ENCODE measurements around the gene SLC8A1. TPM values are rescaled to one million over a fixed set of nuclear protein-coding genes. Genes with fewer than 3 reads are reported as not detected.

SLC8A1 gene
- total RNA-seq, 2 donors from 2014 or later: 4.7 to 6.3 TPM

DNA sequence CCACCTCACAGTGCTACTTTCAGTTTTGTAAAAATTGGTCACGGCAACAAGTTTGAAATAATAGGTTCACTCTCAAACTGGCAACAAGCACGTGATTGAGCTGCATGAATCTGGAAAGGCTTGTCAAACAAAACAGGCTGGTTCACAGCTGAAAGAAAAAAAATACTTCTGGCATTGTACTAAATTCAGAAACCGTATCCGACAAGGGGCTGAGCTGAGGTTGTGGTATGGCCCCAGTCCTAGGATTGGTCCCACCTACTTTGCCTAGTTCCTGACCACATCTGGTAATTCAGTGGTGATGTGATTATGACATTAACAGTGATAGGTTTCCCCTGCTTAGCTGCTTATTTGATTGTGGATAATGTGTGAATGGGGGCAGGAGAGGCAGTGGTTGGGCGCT is 346.3 kb downstream of the SLC8A1 start:
- H3K9ac ChIP-seq (ENCODE audit: extremely low read depth, low read length, poor library complexity, severe bottlenecking): no peak overlapping the region
- no peaks in the 10 kb centered on the region for H3K36me3 ChIP-seq (ENCODE audit: control insufficient read depth, insufficient read depth, low read length)
- WGBS, 2 experiments (ENCODE audit: insufficient coverage in 1 of 2, insufficient read length in 1 of 2): 89 to 90% methylated on average over 4 to 5 of the region's 5 CpGs
- DNase-seq: no peak
- no peak overlapping the region for H3K4me3 Mint-ChIP-seq
- no peak overlapping the region for H3K4me3 ChIP-seq (ENCODE audit: low read length)
- H3K36me3 Mint-ChIP-seq (ENCODE audit: low read depth): no peaks in the 10 kb centered on the region
- H3K9me3 ChIP-seq (ENCODE audit: control insufficient read depth, low read length): no peaks in the 10 kb centered on the region
- H3K27me3 ChIP-seq (ENCODE audit: control insufficient read depth, insufficient read depth, low read length, poor library complexity, severe bottlenecking): no peaks in the 10 kb centered on the region
- no peaks in the 10 kb centered on the region for H3K9me3 Mint-ChIP-seq
- H3K4me1 ChIP-seq (ENCODE audit: control insufficient read depth, insufficient read depth, low read length): peaks cover 9% of the 10 kb centered on the region
- no peaks in the 10 kb centered on the region for H3K27me3 Mint-ChIP-seq (ENCODE audit: insufficient read depth)
- peaks cover 35% of the 10 kb centered on the region for H3K4me1 Mint-ChIP-seq
- no peak overlapping the region for H3K27ac ChIP-seq (ENCODE audit: low read depth, low read length)
- H3K27ac Mint-ChIP-seq: no peak overlapping the region
- TF ChIP-seq, protein P1, sequence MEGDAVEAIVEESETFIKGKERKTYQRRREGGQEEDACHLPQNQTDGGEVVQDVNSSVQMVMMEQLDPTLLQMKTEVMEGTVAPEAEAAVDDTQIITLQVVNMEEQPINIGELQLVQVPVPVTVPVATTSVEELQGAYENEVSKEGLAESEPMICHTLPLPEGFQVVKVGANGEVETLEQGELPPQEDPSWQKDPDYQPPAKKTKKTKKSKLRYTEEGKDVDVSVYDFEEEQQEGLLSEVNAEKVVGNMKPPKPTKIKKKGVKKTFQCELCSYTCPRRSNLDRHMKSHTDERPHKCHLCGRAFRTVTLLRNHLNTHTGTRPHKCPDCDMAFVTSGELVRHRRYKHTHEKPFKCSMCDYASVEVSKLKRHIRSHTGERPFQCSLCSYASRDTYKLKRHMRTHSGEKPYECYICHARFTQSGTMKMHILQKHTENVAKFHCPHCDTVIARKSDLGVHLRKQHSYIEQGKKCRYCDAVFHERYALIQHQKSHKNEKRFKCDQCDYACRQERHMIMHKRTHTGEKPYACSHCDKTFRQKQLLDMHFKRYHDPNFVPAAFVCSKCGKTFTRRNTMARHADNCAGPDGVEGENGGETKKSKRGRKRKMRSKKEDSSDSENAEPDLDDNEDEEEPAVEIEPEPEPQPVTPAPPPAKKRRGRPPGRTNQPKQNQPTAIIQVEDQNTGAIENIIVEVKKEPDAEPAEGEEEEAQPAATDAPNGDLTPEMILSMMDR (conservative IDR thresholded peaks at IDR 0.05): no peak

DNA sequence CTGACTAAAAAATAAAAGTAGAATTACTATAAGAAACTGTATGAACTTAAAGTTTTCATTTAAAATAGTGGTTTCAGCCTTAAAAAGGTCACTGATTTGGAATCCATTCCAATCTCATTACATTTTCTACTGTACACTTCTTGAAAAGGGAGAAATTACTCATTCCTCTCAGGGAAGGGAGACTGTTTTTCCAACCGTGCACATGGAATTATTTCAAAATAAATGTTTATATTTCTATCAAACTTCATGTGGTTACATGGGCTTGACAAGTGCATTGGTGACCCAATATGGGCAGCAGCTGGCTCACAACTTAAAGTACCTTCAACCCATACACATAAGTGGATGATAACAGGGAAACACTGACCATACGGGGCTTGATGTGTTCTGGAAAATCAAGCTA is 348.3 kb downstream of the SLC8A1 start:
- peaks cover 44% of the 10 kb centered on the region for H3K4me1 Mint-ChIP-seq
- H3K36me3 ChIP-seq (ENCODE audit: control insufficient read depth, insufficient read depth, low read length): no peaks in the 10 kb centered on the region
- TF ChIP-seq, protein P1 (conservative IDR thresholded peaks at IDR 0.05): no peak
- H3K27ac Mint-ChIP-seq: no peak overlapping the region
- H3K4me3 ChIP-seq (ENCODE audit: low read length): no peak overlapping the region
- H3K36me3 Mint-ChIP-seq (ENCODE audit: low read depth): no peaks in the 10 kb centered on the region
- WGBS, 2 experiments (ENCODE audit: insufficient coverage in 1 of 2, insufficient read length in 1 of 2): 91 to 100% methylated on average over 1 of the region's 2 CpGs
- no peak overlapping the region for H3K9ac ChIP-seq (ENCODE audit: extremely low read depth, low read length, poor library complexity, severe bottlenecking)
- no peak overlapping the region for H3K27ac ChIP-seq (ENCODE audit: low read depth, low read length)
- no peaks in the 10 kb centered on the region for H3K9me3 Mint-ChIP-seq
- H3K27me3 ChIP-seq (ENCODE audit: control insufficient read depth, insufficient read depth, low read length, poor library complexity, severe bottlenecking): no peaks in the 10 kb centered on the region
- no peak overlapping the region for H3K4me3 Mint-ChIP-seq
- H3K27me3 Mint-ChIP-seq (ENCODE audit: insufficient read depth): no peaks in the 10 kb centered on the region
- no peaks in the 10 kb centered on the region for H3K9me3 ChIP-seq (ENCODE audit: control insufficient read depth, low read length)
- H3K4me1 ChIP-seq (ENCODE audit: control insufficient read depth, insufficient read depth, low read length): peaks cover 9% of the 10 kb centered on the region
- no peak for DNase-seq

DNA sequence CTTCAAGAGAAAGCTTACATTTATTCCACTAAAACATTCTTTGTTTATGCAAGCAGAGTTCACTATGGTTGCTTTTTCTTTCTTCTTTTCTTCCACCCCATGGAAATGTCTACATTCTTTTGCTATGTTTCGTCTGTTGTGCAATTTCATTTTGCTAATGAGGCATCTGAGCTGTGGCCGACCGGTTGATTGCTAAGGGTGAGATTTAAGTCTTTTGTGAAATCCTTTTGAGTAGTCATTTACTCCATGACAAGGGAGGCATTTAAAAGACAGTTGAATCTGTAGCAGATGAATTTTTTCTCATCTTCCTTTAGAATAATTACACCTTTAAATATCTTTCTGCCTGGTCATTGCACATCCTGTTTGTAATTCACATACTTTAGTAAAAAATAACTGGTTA is 348.7 kb downstream of the SLC8A1 start:
- Mint-ChIP-seq H3K4me3 (no peak overlapping the region), H3K27ac (no peak overlapping the region), H3K36me3 (ENCODE audit: low read depth) (no peaks in the 10 kb centered on the region), H3K4me1 (peaks cover 44% of the 10 kb centered on the region), H3K9me3 (no peaks in the 10 kb centered on the region), H3K27me3 (ENCODE audit: insufficient read depth) (no peaks in the 10 kb centered on the region)
- WGBS, 2 experiments (ENCODE audit: insufficient coverage in 1 of 2, insufficient read length in 1 of 2): 76% methylated on average over 3 of the region's 3 CpGs; no CpG with 5 or more reads in 1 of the 2 experiments
- Histone ChIP-seq H3K4me1 (ENCODE audit: control insufficient read depth, insufficient read depth, low read length) (peaks cover 9% of the 10 kb centered on the region), H3K9me3 (ENCODE audit: control insufficient read depth, low read length) (no peaks in the 10 kb centered on the region), H3K27ac (ENCODE audit: low read depth, low read length) (no peak overlapping the region), H3K27me3 (ENCODE audit: control insufficient read depth, insufficient read depth, low read length, poor library complexity, severe bottlenecking) (no peaks in the 10 kb centered on the region), H3K4me3 (ENCODE audit: low read length) (no peak overlapping the region), H3K9ac (ENCODE audit: extremely low read depth, low read length, poor library complexity, severe bottlenecking) (no peak overlapping the region), H3K36me3 (ENCODE audit: control insufficient read depth, insufficient read depth, low read length) (no peaks in the 10 kb centered on the region)
- TF ChIP-seq, protein P1 (conservative IDR thresholded peaks at IDR 0.05): no peak
- no peak for DNase-seq
